KMS-11 (cell line): ENCODE results near the gene PBXIP1.
"Not testable (repeated sequence)": the region's sequence is repeated elsewhere in the genome, so short reads cannot be mapped to it uniquely, and the experiment has no call there.

Experiments
- H2AFZ ChIP-seq: fragments of 200-600 bp; sonication (generic); 2 replicates; pipeline ENCODE4 v1.6.1; 2016; ENCODE audit warnings: antibody characterized with exemption, mixed run types, low read depth
- H3K27ac ChIP-seq: fragments of 200-600 bp; sonication (generic); 2 replicates; pipeline ENCODE4 v1.6.1; 2016; ENCODE audit warnings: mild to moderate bottlenecking, mixed run types
- H3K27me3 ChIP-seq: fragments of 200-600 bp; sonication (generic); 2 replicates; pipeline ENCODE4 v1.6.1; 2017; ENCODE audit warnings: mild to moderate bottlenecking, low read depth, mixed run types, moderate library complexity; ENCODE audit not compliant: insufficient read depth
- H3K36me3 ChIP-seq: fragments of 200-600 bp; sonication (generic); 2 replicates; pipeline ENCODE4 v1.6.1; 2017; ENCODE audit warnings: mild to moderate bottlenecking, mixed run types; ENCODE audit not compliant: insufficient read depth
- H3K4me1 ChIP-seq: fragments of 200-600 bp; sonication (generic); 2 replicates; pipeline ENCODE4 v1.6.1; 2016; ENCODE audit warnings: mild to moderate bottlenecking, low read depth, mixed run types; ENCODE audit not compliant: poor library complexity, severe bottlenecking
- H3K4me2 ChIP-seq: fragments of 200-600 bp; sonication (generic); 2 replicates; pipeline ENCODE4 v1.7.0; 2016; ENCODE audit warnings: mild to moderate bottlenecking, mixed run types
- H3K4me3 ChIP-seq: fragments of 200-600 bp; sonication (generic); IDR thresholded peaks from 2 replicates; pipeline ENCODE4 v1.6.1; 2017; ENCODE audit warnings: low read depth, low read length, mixed read lengths; ENCODE audit not compliant: insufficient read depth
- H3K79me2 ChIP-seq: fragments of 200-600 bp; sonication (generic); 2 replicates; pipeline ENCODE4 v1.6.1; 2016; ENCODE audit warnings: low read depth, mixed run types; ENCODE audit not compliant: insufficient read depth
- H3K9ac ChIP-seq: fragments of 200-600 bp; sonication (generic); 2 replicates; pipeline ENCODE4 v1.6.1; 2016; ENCODE audit warnings: mild to moderate bottlenecking, mixed run types
- H4K20me1 ChIP-seq: fragments of 200-600 bp; sonication (generic); 2 replicates; pipeline ENCODE4 v1.6.1; 2016; ENCODE audit warnings: mild to moderate bottlenecking, mixed run types; ENCODE audit not compliant: insufficient read depth
- TF ChIP-seq, protein P1 (sequence below): fragments of 200-600 bp; sonication (generic); conservative IDR thresholded peaks from 2 replicates; pipeline ENCODE4 v1.6.1; 2017; ENCODE audit warnings: low read depth, mild to moderate bottlenecking, antibody characterized with exemption, low read length, moderate library complexity, mixed read lengths

Gene PBXIP1

DNA sequence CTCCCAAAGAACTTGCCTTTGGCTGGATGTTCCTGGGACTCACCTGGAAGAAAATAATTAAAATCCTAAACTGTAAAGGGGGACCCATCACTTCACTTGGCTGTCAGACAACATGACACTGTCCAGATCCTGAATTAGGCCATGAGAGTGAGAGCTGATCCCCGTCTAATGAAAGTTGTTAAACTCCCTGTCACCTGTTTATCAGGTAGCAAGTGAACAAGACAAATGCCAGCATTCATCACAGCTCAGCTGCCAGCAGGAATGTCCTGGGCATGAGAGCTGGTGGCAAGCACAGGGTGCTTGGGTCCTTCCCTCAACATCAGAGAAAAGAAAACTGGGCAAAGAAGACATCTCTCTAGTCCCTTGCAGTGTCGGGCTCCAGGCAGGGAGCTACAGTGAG, 43.1 kb downstream of the PBXIP1 start:
- TF ChIP-seq, protein P1, sequence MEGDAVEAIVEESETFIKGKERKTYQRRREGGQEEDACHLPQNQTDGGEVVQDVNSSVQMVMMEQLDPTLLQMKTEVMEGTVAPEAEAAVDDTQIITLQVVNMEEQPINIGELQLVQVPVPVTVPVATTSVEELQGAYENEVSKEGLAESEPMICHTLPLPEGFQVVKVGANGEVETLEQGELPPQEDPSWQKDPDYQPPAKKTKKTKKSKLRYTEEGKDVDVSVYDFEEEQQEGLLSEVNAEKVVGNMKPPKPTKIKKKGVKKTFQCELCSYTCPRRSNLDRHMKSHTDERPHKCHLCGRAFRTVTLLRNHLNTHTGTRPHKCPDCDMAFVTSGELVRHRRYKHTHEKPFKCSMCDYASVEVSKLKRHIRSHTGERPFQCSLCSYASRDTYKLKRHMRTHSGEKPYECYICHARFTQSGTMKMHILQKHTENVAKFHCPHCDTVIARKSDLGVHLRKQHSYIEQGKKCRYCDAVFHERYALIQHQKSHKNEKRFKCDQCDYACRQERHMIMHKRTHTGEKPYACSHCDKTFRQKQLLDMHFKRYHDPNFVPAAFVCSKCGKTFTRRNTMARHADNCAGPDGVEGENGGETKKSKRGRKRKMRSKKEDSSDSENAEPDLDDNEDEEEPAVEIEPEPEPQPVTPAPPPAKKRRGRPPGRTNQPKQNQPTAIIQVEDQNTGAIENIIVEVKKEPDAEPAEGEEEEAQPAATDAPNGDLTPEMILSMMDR: no peak
- Histone ChIP-seq H3K27me3 (no peaks in the 10 kb centered on the region), H3K27ac (no peak overlapping the region), H3K4me1 (no peaks in the 10 kb centered on the region), H4K20me1 (no peaks in the 10 kb centered on the region), H2AFZ (no peak overlapping the region), H3K4me3 (no peak overlapping the region), H3K79me2 (no peaks in the 10 kb centered on the region), H3K4me2 (no peak overlapping the region), H3K36me3 (no peaks in the 10 kb centered on the region), H3K9ac (no peak overlapping the region)

DNA sequence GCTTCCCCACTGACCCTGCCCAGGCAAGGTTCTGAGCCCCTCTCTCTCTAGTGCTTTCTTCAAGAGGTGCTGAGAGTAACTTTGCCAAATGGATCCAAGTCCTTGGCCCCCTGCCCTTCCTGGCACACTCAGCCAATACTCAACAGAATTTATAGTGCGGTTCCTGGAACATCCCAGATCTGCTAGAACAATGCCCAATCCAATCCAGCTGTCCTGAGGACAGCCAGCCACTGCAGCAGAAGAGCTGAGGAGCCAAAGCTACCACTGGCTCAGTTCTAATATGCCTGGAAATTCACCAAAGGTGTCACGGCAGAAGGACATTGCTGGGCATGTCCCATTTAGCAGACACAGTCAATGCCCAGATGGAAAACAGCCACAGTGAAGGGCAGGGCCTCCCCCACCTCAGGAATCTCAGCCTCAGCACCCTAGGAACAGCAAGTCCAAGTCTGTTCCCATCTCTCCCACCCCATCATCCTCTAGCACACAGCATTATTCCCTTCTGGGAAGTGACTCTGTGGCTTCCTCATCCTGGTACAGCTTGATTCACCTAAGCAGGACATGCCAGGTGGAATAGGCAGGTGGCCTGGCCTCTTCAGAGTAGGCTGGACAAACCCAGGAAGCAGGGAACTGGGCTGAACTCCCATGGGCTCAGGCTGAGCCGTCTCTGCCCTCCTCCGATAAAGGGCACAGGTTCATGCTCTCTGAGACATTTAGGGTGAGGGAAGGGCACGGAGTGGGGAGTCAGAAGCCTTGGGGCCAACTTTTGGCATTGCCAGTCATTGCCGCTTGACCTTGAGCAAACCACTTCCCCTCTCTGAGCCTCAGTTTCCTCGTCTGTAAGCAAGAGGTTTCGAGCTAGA, 44.0 kb downstream of the PBXIP1 start:
- no peaks in the 10 kb centered on the region for H3K36me3 ChIP-seq
- H3K79me2 ChIP-seq: no peaks in the 10 kb centered on the region
- H4K20me1 ChIP-seq: no peaks in the 10 kb centered on the region
- no peak overlapping the region for H3K27ac ChIP-seq
- H3K4me2 ChIP-seq: no peak overlapping the region
- no peak overlapping the region for H3K9ac ChIP-seq
- no peaks in the 10 kb centered on the region for H3K4me1 ChIP-seq
- TF ChIP-seq, protein P1: no peak
- H3K27me3 ChIP-seq: no peaks in the 10 kb centered on the region
- no peak overlapping the region for H2AFZ ChIP-seq
- H3K4me3 ChIP-seq: no peak overlapping the region

DNA sequence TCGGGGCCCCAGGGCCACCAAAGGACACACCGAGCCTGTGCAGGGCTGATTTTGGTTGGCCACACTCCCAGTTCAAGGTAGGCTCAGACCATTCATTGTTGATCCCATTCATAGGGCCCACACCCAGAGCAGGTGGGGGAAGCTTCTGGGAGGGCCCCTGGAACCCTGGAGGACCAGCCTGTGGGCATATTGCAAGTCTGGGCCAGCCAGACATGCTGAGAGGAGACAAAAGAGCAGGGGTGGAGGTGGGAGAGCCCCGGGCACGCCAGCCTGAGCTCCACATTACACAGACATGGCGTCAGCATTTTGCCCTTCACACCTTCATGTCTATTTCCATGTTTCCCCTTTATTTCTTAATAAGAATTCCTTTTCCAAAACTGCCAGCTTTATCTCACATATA, 45.0 kb downstream of the PBXIP1 start:
- TF ChIP-seq, protein P1: no peak
- no peak overlapping the region for H3K27ac ChIP-seq
- no peaks in the 10 kb centered on the region for H3K79me2 ChIP-seq
- no peaks in the 10 kb centered on the region for H3K27me3 ChIP-seq
- no peaks in the 10 kb centered on the region for H4K20me1 ChIP-seq
- no peak overlapping the region for H3K9ac ChIP-seq
- no peak overlapping the region for H2AFZ ChIP-seq
- no peak overlapping the region for H3K4me2 ChIP-seq
- no peak overlapping the region for H3K4me3 ChIP-seq
- no peaks in the 10 kb centered on the region for H3K36me3 ChIP-seq
- no peaks in the 10 kb centered on the region for H3K4me1 ChIP-seq

DNA sequence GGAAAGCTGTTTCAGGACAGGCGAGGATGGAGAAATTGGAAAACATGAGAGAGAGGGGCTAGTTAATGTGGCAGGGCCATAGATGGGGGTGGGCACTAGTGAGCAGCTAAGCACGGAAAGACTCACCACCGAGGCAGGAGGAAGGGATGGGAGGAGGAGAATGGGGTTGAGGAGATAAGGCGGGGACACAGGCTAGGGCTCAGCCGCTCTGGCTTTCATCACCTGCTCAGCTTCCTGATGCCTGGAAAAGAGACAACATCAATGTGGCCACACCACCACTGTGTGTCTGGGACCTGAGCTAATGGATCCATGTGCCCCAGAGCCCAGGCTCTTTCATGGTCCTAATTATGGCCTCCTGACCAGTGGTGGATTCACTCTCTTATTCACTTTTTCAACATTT, 47.0 kb downstream of the PBXIP1 start:
- TF ChIP-seq, protein P1: no peak

DNA sequence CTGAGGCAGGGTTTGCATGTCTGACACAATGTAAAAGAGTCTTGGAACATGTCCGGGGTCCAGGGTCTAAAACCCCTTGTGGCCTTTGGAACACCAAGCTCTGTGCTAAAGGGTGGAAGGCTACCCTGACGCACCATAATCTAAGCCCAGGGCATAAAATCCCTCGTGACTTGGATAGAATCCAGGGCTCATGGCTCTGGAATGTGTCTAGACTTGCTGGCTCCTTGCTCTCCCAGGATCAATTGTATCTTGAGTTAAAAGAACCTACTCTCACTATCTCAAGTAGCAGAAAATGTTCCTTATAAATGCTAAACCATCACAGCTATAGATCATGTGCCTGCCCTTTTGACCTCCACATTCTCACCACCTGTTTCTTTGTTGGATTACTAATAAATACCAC, 47.8 kb downstream of the PBXIP1 start:
- not testable (repeated sequence) for H3K79me2 ChIP-seq, H3K27me3 ChIP-seq, H3K4me3 ChIP-seq, H3K4me1 ChIP-seq, H4K20me1 ChIP-seq, H2AFZ ChIP-seq, H3K4me2 ChIP-seq, H3K36me3 ChIP-seq, H3K9ac ChIP-seq, H3K27ac ChIP-seq

More for the DNA sequence above, 47.0 kb downstream of the PBXIP1 start:
- Histone ChIP-seq H2AFZ (no peak overlapping the region), H3K4me1 (no peaks in the 10 kb centered on the region), H3K27me3 (no peaks in the 10 kb centered on the region; the same call in 1 of the 2 replicates), H3K9ac (no peak overlapping the region), H3K4me2 (no peak overlapping the region), H3K36me3 (no peaks in the 10 kb centered on the region), H3K27ac (no peak overlapping the region), H4K20me1 (no peaks in the 10 kb centered on the region), H3K79me2 (no peaks in the 10 kb centered on the region), H3K4me3 (no peak overlapping the region)
